NCI-H748 treated with DMSO at 0.1 percent for 48 hours (cell line): Measurements from ENCODE around the gene GNAT3.
A peak's percentile ranks its signal among the peaks of the same experiment; 100 is the strongest.

ENCODE experiments used
- DNase-seq: peaks from one replicate; lab custom pipeline; 2025; lab: John Stamatoyannopoulos, UW

Gene GNAT3

GRCh38 chr7:80463272-80463920, 48.5 kb downstream of the GNAT3 start:
- DNase-seq = no peak

GRCh38 chr7:80460857-80461256, 51.0 kb downstream of the GNAT3 start:
- DNase-seq = no peak

DNA sequence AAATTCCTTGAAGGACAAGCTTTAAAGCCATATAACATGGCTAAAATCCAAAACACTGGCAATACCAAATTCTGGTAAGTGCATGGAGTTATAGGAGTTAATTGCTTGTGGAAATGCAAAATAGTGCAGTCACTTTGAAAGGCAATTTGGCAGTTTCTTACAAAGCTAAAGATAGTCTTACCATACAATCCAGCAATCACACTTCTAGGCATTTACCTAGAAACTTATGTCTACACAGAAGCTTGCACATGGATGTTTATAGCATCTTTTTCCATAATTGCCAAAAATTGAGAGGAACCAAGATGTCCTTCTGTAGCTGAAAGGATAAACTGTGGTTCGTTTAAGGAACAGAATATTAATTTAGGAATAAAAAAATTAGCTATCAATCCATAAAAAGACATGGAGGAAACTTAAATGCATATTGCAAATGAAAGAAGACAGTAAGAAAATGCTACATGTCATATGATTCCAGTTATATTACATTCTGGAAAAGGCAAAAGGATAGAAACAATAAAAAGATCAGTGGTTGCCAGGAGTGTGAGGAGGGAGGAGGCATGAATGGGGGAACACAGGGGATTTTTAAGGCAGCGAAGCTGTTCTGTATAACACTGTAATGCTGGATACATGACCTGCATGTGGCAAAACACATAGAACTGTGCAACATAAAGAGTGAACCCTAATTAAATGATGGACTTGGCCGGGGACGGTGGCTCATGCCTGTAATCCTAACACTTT, 51.9 kb downstream of the GNAT3 start:
- DNase-seq = no peak

DNA sequence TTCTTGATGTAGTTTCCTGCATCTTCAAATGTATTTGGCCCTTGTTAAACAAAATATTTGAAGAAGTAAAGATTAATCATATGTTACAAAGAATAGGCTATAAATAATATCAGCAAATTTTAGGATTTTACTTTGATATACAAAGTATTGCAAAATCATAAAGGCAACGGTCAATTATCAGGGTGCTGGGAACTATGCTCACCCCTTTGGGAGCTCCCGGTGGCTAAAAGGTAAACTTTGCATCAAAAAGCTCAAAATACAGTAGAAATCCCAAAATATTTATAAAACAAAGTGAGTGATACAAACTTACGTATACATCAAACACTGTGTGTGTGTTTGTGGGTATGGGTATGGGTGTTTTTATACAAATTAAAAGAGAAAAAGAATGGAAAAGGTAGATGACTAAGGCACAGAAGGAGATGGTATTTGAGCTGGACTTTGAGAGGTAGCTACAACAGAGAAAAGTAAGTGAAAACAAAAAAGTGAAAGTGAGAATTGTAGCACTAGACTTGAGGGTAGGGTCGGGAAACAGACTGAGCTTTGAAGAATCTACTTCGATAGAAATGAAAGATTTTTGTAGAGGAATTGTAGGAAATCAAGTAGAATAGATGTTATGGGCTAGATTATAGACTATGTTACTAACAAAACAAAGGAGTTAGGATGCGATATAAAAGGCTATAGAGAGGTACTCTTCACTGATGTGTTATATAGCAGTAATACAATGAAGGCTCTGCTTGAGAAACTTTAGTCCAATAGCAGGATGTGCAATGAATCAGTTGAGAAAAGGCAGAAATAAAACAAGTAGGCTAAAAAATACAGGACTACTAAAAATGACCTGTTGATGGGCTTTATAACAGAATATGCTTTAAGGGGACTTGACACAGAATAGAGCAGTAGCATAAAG, 52.8 kb downstream of the GNAT3 start:
- DNase-seq = no peak

DNA sequence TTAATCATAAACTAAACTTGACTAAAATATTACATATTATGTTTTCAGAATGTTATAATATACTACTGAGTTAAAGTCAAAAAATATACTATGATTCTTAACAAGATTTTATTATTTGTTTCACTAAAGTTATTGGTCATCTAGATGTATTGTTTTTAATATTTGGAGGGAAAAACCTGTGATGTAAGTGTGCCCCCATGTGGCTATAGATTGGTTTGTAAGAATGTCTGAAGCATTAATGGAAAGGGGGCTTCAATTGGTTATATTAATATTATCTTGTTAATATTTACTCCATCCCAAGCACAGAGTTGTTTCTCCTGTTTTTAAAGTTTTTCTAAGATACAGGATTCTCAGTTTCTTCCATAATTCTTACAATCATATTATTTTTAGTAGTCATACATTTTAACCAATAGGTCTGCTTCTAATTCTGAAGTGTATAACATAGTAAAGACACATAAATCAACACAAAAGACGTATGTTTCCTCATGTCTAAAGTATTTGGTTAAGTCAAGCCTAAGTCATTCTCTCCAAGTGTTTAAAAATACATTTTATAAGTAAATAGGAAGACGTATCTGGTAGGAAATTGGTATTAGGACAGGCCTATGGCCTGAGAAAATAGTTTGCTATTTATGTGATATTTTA, 58.0 kb downstream of the GNAT3 start:
- DNase-seq = peak; percentile 14

- DNase-seq = no peak
These were observed 61.1 kb downstream of the GNAT3 start for GRCh38 chr7:80450621-80451308.

- DNase-seq = no peak
These were observed 62.0 kb downstream of the GNAT3 start for GRCh38 chr7:80449836-80450235.

- no peak for DNase-seq
These were observed 66.5 kb downstream of the GNAT3 start for GRCh38 chr7:80445351-80445750.

DNA sequence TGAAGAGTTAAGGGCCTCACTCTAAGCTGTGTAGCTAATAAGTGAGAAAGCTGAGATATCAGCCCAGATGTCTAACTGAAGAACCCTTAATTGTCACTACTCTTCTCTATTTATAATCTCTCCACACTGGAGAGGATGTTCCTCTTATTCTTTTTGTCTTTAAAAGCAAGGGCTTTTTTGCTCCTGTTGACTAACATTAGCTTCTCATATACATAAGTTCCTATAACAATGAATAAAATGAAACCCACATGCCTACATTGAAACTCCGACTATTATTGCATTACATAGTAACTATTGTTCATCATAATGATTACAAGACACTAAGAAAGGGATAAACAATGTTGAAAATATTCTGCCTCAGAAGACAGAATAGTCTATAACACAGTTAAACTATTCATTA, 67.1 kb downstream of the GNAT3 start:
- DNase-seq = no peak

- DNase-seq = no peak
These were observed 68.5 kb downstream of the GNAT3 start for GRCh38 chr7:80443325-80443724.

GRCh38 chr7:80440883-80441282, 71.0 kb downstream of the GNAT3 start:
- no peak for DNase-seq

- DNase-seq = no peak
These were observed 71.7 kb downstream of the GNAT3 start for GRCh38 chr7:80439894-80440821.

- DNase-seq = no peak
These were observed 76.3 kb downstream of the GNAT3 start for GRCh38 chr7:80435521-80435920.

- no peak for DNase-seq
These were observed 77.8 kb downstream of the GNAT3 start for GRCh38 chr7:80434047-80434446.

DNA sequence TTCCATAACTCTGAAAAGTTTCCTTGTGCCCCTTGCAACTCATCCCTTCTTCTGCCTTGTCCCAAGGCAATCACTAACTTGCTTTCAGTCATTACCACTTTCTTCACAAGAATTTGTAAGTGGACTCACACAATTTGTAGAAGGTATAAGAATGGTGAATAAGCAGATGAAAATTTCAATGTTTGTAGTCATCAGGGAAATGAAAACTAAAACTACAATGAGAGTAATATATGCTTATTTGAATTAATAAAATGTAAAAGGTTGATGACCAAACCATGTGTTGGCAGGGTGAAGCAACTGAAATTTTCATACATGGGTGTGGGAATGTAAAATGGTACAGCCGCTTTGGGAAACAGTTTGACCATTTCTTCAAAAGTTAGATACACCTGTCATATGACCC, 79.7 kb downstream of the GNAT3 start:
- DNase-seq = no peak

DNA sequence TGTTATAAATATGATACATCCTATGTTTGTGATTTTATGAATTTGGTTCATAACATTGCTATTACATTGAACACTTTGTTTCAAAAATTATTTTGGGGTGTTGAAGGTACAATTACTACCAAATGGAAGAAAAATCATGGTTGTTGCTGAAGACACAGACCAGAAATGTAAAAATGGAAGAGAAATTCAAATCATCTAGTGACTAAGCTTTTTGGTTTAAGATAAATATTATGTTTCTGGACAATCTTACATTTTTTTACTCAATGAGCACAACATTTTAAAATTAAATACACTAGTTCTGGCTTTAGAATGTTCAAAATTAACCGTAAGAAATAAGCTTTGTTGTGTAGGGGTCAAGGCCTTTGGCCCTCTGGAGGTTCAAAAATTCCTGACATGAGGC, 82.7 kb downstream of the GNAT3 start:
- DNase-seq = no peak

- peak; percentile 47 for DNase-seq
These were observed 83.5 kb downstream of the GNAT3 start for GRCh38 chr7:80428161-80429054.

GRCh38 chr7:80427218-80427617, 84.6 kb downstream of the GNAT3 start:
- DNase-seq = no peak

DNA sequence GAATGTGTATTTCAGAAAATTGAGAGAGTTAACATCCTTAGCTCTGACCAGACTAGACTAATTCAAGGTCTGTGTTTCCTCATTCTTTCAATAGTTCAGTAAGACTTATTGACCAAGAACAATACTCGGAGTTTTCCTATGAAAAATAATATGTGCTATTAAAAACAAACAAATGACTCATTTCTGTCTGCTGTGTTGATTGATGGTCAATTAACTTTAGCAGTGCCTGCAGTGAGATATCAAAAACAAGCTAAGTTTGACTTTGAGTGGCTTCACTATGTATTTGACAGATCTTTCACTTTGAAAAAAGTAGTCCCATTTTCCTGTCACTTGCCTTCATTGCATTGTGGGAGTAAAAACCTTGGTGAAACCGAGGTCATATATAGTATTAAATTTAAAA, 91.0 kb downstream of the GNAT3 start:
- DNase-seq = no peak
